ENCODE data around the gene ASB1.

ASB1 gene

DNA sequence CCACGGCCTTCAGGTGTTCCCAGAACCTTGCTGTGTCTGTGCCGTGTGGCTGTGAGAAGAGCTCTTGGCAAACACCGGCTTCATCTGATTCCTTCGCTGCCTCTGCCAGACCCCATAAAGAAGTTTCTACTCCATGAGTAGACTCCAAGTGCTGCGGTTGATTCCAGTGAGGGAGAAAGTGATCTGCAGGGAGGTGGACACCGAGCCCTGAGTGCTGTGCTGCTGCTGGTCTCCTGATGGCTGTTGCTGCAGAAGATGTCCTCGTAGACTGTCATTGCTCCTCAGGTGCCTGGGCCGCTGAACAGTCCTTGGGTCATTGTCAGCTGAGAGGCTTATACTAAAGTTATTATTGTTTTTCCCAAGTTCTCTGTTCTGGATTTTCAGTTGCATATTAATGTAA, 19.6 kb downstream of the ASB1 start:
- DNase-seq: no peak

DNA sequence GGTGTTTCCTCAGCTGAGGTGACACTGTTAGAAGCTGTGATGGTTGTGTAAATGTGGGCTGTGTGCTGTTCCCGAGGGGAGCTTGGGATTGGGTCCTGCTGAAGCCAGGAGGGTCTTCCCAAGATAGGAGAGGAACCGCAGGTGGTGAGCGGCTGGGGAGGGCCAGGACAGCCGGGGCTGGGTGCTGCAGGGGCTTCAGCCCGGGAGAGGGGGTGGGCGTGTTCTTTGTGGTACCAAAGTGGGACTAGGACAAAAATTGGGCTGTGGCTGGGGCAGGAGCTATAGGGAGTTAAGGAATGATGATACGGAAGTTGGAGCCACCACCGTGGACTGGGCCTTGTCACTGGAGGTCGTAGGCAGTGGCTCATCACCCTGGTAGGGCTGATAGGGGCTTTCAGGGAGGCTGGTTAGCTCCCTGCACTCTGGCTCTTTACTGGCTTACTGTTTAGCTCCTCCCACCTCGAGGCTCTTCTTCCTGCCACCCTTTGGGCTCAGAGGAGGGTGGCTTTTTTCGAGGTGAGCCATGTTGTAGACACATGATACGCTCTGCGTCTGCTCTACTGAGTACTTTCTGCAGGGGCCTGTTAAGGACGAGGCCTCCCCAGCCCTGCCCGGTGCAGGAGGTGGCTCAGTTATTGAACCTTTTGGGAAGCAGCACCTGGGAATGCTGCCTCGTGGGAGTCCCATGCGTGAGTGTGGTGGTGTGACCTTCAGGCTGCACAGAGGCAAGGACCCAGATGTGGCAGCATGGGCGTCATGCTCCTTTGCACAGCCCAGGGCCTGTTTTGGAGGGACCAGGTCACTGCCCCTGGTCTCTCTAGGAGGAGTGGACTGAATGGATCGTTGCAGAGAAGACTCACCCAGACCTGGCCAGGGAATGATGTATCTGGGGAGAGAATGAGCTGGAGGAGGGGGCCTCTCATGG, 21.6 kb downstream of the ASB1 start:
- no peak for DNase-seq

DNA sequence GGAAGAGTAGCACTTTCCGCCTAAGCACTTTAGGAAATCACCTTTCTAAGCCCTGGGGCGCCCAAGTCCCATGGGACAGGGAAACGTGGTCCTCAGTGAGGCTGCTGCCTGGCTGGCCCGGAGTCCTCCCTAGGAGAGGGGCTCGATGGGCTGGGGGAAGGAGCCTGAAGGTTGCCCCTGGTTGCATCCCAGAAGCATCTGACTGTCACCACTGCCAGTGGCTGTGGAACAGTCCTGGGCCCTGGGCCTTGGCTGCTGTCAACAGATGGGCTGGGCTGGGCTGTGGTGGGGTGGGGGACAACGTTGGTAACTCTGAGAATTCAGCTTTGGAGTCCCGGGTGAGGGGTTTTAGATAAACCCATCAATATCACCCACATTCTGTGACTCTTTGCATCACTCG, 22.5 kb downstream of the ASB1 start:
- DNase-seq: no peak

DNA sequence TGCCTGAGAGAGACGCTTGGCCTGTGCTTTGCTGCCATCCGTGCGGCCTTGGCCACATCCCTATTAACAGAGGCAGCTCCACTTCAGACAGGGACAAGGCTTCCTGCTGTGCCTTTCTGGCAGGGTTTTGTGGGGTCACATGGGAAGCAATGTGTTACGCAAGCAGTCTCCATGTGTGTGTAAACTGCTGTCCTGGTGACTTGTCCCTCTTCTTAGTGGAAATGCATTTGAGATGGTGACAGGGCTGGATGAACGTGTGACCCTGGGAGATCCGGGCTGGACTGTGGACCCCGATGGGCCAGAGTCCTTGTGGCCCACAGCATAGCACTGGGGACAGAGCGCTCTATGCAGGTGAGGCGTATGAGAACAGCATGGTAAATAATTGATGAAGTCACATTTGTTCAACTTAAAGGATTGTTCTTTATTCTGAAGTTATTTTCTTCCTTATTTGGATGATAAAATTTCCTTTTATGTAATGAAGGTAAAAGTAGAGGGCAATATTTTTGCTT, 23.2 kb downstream of the ASB1 start:
- no peak for DNase-seq

DNA sequence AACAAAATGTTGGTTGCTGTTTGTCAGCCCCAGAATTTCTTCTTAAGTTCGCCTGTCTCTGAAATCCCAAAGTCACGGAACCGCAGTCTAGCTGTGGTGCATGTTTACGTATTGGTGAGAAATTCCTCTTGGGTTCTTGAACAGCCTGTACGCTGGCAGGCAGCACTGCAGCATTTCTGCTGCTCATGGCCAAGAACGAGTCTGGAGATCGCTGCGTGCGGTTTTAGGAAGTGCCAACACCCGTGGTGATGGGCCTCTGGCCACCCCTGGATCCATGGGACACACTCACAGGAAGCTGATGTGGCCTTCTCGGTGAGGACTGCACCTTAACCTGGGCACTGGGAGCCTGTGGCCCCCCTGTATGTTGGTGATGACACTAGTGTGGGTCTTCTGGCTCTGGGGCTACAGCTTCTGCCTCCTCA, 23.7 kb downstream of the ASB1 start:
- no peak for DNase-seq

DNA sequence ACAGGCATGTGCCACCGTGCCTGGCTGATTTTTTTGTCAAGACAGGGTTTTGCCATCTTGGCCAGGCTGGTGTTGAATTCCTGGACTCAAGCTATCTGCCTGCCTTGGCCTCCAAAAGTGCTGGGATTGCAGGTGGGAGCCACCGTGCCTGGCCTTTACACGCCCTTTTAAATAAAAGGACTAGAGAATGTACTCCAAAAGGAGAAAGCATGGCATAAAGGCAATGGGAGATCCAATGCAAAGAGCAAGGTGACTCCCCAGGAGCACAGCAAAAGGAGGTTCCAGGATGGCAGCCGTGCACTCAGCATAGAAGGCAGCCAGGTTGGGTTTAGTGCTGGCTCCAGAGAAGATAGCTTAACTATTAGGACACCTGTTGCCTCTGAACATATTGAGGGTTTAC, 27.1 kb downstream of the ASB1 start:
- no peak for DNase-seq

DNA sequence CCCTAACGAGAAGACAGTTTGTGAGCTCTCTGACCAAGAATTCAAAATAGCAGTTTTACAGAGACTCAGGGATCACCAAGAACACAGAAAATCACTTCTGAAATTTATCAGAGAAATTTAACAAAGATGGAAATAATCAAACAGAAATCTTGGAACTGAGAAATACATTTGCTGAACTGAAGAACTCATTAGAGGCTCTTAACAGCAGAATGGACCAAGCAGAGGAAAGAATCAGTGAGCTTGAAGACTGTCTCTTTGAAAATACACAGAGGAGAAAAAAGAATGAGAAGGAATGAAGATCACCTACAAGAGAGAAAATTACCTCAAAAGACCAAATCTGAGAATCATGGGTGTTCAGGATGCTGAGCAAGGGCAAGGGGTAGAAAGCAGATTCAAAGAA, 29.7 kb downstream of the ASB1 start:
- DNase-seq: no peak

DNA sequence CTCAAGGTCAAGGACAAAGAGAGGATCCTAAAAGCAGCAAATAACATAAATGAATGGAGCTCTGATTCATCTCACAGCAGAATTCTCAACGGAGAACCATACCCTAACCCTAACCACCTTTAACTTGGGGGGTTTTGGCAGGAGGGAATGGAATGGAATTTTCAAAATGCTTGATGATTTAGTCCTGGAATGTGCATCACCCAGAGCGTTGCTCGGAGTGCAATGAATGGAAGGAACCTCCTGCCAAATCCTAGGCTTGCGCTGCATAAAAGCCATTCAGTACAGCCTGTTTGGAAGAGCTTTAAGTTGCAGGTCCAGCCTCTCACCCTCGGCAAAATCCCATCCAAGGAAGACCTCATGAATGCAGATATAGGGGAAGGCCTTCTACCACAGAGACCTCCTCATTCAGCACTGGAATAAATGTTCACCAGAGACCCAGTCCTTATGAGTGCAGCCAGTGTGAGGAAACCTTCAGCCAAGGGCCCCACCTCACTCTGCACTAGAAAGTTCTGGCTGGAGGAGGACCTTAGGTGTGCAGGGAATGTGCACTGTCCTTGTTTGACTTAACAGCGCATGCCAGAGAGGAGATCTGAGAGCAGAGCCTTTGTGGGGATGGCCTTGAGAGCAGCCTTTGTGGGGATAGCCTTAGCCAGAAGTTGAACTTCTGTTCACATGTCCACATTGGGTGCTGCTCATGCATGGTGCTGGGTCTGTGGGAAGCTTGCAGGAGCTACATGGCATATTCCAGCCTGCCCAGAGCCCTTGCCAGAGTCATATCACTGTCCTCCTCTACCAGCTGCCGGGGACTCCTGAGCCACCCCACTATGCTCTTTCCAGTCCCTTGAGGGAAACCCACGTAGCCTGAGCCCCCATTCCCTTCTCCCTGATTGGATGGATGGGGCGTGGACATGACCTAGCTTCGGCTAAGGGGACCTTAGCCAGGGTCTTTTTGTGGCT, 30.5 kb downstream of the ASB1 start:
- DNase-seq: no peak

DNA sequence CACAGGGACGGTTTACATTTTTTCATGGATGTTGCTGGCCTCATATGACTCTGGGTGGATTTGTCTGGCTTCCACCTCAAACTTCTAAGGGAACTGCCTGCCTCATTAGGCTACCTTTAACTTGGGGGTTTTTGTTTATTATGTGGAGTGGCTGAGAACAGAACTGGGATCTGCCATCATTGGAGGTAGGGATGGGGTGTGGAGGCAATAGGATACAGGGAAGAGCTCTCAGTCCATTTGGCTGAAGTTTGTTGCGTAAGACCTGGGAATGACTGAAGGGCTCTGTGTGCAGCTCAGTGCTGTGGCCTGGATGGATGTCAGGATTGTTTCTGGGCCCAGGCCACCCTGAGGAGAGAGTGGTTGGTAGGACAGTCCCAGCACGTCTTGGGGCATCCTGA, 31.2 kb downstream of the ASB1 start:
- no peak for DNase-seq

DNA sequence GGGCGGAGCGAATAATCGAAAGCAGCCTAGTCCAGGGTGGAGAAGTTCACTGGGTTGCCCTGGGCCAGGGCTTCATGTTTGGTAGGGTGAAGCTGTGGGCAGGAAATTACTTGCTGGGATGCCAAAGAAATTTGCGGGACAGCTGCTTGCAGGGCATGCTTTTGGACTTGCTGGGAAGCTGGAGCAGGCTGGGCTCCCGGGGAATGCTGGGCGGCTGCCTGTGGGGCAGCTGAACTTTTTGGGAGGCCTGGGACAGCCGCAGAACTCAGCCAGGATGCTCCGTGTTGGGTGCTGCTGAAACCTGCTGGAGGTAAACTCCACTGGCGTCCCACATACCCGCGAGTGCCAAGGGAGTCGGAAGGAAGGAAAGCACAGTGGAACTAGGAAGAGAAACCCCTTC, 31.9 kb downstream of the ASB1 start:
- DNase-seq: no peak

DNA sequence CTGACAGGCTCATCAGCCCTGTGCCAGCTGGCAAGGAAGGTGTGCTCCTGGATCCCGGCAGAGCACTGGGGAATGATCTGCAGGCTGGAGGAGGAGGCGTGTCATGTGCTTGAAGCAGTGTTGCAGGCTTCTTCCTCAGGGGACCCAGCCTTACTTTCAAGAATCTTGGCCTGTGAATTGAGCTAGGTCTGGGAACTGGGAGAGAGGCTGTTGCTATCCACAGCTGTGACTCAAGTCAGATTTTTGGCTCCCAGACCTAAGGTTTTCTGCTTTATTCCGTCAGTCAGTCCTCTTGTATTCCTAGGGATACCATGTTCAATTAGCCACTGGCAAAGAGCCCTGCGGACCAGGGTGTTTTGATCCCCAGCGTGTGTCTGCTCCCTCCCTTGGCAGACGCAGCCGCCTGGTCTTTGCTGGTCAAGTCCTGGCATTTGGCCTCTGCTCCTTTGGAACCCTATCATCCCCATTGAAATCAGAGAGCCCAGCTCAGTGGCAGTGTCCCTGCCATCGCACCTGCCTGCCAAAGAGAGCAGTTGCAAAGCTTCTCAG, 32.4 kb downstream of the ASB1 start:
- no peak for DNase-seq

DNA sequence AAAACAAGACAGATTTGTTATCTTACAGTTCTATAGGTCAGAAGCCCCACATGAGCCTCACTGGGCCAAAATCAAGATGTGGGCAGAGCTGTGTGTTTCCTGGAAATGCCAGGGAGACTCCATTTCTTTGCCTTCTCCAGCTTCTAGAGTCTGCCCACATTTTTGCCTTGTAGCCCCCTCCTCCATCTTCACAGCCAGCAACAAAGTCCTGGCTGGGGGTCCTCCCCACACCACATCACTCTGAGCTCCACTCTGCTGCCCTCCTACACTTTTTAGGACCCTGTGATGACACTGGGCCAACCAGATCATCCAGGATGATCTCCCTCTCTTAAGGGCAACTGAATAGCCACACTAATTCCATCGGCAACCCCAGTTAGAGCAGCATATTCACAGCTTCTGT, 34.3 kb downstream of the ASB1 start:
- no peak for DNase-seq

DNA sequence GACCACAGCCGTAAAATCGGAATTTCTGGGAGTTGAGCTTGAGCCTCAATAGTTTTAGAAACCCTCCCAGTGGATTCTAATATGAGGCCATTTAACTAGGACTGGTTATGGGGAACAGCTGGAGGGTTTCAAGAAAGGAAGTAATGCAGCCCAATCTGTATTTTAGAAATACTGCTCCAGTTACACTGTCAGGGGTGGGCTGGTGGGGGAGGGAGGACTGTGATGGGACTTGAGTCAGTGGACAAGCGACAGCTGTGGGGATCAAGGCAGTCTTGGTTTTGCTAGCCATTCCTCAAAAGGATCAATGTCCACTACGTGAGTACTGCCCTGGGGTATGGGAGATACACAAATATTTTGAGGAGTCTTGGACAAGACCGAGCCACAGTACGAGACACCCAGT, 34.8 kb downstream of the ASB1 start:
- DNase-seq: no peak

DNA sequence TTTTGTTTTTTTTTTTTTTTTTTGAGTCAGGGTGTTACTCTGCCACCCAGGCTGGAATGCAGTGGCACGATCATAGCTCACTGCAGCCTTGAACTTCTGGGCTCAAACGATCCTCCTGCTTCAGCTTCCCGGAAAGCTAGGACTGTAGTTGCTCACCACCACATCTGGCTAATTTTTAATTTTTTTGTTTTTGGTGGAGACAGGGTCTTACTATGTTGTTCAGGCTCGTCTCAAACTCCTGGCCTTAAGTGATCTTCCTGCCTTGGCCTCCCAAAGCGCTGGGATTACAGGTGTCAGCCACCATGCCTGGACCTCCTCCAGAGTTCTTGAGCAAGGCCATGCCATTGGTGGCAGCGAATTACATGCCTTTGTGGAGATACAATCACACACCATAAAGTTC, 35.2 kb downstream of the ASB1 start:
- DNase-seq: no peak

DNA sequence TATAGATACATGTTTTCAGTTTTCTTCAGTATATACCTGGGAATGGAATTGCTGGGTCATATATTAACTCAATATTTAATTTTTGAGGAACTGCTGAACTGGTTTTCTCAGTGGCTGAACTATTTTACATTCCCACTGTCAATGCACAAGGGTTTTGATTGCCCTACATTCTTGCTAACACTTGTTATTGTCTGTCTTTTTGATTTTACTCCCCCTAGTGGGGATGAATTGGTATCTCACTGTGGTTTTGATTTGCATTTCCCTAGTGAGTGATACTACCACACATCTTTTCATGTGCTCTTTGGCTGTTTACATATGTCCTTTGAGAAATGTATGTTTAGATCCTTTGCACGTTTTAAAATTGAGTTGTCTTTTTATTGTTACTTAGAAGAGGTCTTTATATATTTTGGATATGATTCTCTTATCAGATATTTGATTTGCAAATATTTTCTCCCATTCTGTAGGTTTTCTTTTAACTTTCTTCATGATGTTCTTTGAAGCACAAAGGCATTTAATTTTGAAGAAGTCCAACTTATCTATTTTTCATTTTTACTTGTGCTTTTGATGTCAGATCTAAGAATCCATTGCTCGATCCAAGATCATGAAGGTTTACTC, 36.2 kb downstream of the ASB1 start:
- no peak for DNase-seq

DNA sequence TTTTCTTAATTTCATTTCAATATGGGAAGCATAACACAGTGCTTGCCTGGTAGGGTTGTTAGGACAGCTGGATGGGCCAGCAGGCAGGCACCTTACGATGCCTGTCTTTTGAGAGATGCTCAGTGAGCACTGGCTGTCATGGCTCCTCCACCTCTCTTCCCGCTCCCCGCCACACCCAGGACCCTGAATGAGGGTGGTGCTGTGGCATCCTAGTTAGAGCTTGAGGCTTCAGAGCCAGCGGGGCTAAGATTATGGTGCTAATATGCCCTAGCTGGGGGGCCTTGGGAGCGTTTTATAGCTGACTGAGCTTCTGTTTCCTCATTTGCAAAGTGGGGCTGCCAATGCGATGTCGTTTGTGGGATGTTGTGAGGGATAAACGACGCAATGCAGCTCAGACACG, 37.7 kb downstream of the ASB1 start:
- DNase-seq: no peak

DNA sequence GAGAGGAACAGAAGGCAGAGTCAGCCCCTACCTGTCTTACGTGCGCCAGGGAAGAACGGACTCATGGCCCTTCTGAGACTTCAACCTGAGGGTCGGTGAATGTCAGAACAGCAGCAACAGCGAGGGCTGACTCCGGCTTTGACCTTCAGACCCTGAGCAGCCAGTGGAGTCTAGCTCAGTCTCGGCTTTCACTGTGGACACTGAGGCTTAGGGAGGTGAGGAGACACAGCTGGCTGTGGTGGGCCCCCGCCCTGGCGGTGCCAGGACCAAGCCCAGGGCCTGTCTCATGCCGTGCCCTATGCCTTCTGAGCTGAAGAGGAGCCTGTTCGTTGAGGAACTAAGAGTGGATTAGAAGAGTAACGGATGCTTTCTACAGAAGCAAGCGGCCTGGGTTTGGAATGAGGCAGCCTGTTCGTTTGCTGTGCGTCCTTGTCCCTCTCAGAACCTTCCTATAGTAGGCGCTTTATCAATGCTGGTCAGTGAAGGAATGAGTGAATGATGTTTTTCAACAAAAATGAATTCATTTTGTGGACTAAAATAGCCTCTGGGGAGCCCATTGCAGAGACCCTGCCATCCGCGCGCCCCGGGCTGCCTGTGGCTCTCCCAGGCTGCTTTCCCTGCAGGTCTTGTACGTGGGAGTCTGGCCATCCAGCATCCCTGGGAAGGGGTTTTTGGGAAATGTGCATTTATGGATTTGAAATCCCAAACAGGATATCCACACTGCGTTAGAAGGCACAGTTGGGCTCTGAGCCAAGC, 38.9 kb downstream of the ASB1 start:
- DNase-seq: no peak

DNA sequence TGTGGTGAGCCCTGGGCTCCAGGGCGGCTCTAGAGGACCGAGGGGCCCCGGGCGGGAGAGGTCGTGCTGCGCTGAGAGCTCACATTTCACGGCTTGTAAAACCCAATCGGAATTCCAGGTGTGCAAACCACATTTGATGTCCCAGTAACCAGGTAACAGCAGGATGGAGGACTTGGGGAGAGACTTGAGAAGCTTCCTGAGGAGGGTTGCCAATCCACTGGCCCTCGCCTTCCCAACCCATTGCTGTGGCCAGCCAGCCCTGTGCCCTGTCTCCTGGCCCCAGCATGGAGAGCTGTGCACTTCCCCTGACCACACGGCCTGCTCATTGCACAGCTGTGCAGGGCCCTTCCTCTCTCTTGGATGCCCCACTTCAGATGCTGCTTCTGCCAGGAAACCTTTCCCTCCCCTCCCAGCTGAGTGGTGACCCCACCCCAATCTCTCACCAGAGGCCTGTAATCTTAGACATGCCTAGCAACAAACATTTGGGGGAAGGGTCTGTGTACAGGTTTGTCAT, 39.6 kb downstream of the ASB1 start:
- DNase-seq: no peak

DNA sequence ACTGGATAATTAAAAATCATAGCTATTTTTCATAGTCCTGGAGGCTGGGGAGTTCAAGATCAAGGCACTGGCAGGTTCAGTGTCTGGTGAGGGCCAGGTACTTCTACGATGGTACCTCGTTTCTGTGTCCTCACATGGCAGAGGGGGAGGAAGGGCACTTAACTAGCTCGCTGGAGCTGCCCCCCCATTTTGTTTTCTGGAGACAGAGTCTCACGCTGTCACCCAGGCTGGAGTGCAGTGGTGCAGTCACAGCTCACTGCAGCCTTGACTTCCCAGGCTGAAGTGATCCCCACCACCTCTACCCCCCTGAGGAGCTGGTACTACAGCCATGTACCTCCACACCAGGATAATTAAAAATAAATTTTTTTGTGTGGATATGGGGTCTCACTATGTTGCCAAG, 40.3 kb downstream of the ASB1 start:
- DNase-seq: no peak

DNA sequence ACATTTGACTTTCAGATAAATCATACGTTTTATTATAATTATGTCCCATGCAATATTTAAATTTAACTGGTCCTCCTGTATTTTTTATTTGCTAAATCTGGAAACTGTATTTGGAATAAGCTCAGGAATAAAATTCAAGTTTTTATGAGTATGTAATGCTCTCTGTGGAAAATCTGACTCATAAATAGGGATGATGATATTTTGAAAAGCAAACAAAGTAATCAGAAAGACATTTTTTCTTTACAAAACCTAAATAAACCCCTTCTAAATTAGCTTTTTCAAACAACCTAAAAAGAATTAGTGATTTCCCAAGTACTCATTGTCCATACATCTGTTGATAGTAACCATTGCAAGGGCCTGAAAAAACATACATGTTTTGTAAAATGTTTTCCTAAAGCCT, 41.1 kb downstream of the ASB1 start:
- DNase-seq: no peak

DNA sequence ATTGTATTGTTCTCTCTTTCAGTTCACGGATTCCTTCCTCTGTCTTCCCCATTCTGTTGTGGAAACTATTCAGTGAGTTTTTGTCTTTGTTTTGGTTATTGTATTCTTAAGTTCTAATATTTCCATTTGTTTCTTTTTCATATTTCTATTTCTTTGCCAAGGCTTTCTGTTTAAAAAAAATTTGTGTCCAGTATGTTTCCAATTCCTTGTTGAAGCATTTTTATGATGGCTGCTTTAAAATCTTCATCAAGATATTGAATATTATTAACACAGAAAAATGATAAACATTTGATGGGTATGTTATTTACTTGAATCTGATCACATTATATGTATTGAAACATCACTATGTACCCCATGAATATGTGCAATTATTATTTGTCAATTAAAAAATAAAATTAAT, 42.4 kb downstream of the ASB1 start:
- no peak for DNase-seq

DNA sequence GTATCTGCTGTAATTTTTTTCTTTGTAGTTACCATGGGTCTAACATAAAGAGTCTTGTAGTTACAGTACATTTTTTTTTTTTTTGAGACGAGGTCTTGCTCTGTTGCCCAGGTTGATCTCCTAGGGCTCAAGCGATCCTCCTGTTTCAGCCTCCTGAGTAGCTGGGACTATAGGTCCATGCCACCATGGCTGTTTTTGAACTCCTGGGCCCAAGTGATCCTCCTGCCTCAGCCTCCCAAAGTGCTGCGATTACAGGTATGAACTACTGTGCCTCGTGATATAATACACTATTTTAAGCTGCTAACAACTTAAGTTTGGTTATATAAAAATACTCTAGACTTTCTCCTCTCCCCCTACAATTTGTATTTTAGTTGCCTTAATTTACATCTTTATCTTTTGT, 46.3 kb downstream of the ASB1 start:
- no peak for DNase-seq
